ENCODE measurements around the gene CAMTA1.

The CAMTA1 gene

GRCh38 chr1:7388488-7389185, 603.4 kb downstream of the CAMTA1 start:
- Histone ChIP-seq H3K4me2 (peak overlapping the region; percentile 65), H3K27ac (peak overlapping the region; percentile 68), H3K27me3 (no peaks in the 10 kb centered on the region; the same call in 1 of the 2 replicates), H3K4me3 (no peak overlapping the region), H3K9ac (peak overlapping the region; percentile 61; the same call in 1 of the 2 replicates), H3K36me3 (no peaks in the 10 kb centered on the region), H3K9me3 (no peaks in the 10 kb centered on the region), H3K4me1 (peaks cover 23% of the 10 kb centered on the region), H4K20me1 (no peaks in the 10 kb centered on the region)
- TF ChIP-seq Cebpa-rat (IDR thresholded peaks at IDR 0.05): no peak

GRCh38 chr1:7389201-7389905, 604.1 kb downstream of the CAMTA1 start:
- no peaks in the 10 kb centered on the region; the same call in 1 of the 2 replicates for H3K27me3 ChIP-seq

GRCh38 chr1:7389906-7390603, 604.8 kb downstream of the CAMTA1 start:
- H3K36me3 ChIP-seq: no peaks in the 10 kb centered on the region
- H3K9ac ChIP-seq: peak overlapping the region; percentile 61; the same call in 1 of the 2 replicates
- H3K4me3 ChIP-seq: no peak overlapping the region
- H4K20me1 ChIP-seq: no peaks in the 10 kb centered on the region
- peak overlapping the region; percentile 65 for H3K4me2 ChIP-seq
- peak overlapping the region; percentile 68 for H3K27ac ChIP-seq
- no peak for TF ChIP-seq Cebpa-rat (IDR thresholded peaks at IDR 0.05)
- H3K27me3 ChIP-seq: no peaks in the 10 kb centered on the region; the same call in 1 of the 2 replicates
- peaks cover 23% of the 10 kb centered on the region for H3K4me1 ChIP-seq
- peaks cover 2% of the 10 kb centered on the region for H3K9me3 ChIP-seq

More at GRCh38 chr1:7389201-7389905, 604.1 kb downstream of the CAMTA1 start:
- Histone ChIP-seq H3K36me3 (no peaks in the 10 kb centered on the region), H3K27ac (peak overlapping the region; percentile 68), H3K4me1 (peaks cover 23% of the 10 kb centered on the region), H3K9ac (peak overlapping the region; percentile 61; the same call in 1 of the 2 replicates), H3K4me3 (no peak overlapping the region), H3K4me2 (peak overlapping the region; percentile 65), H3K9me3 (no peaks in the 10 kb centered on the region), H4K20me1 (no peaks in the 10 kb centered on the region)
- TF ChIP-seq Cebpa-rat (IDR thresholded peaks at IDR 0.05): no peak

- peaks cover 23% of the 10 kb centered on the region for H3K4me1 ChIP-seq
- H3K4me3 ChIP-seq: no peak overlapping the region
- H3K4me2 ChIP-seq: peak overlapping the region; percentile 65; the same call in 1 of the 2 replicates
- H4K20me1 ChIP-seq: no peaks in the 10 kb centered on the region
- no peaks in the 10 kb centered on the region for H3K36me3 ChIP-seq
- TF ChIP-seq Cebpa-rat (IDR thresholded peaks at IDR 0.05): no peak
- H3K27me3 ChIP-seq: no peaks in the 10 kb centered on the region; the same call in 1 of the 2 replicates
- H3K9me3 ChIP-seq: peaks cover 6% of the 10 kb centered on the region
- no peak overlapping the region for H3K27ac ChIP-seq
- no peak overlapping the region for H3K9ac ChIP-seq
These were observed 605.3 kb downstream of the CAMTA1 start for GRCh38 chr1:7390604-7391000.

- H3K9ac ChIP-seq: no peak overlapping the region
- H3K27ac ChIP-seq: no peak overlapping the region
- no peak overlapping the region for H3K4me3 ChIP-seq
- H3K27me3 ChIP-seq: no peaks in the 10 kb centered on the region
- H3K4me1 ChIP-seq: peaks cover 23% of the 10 kb centered on the region
- H3K4me2 ChIP-seq: no peak overlapping the region
- TF ChIP-seq Cebpa-rat (IDR thresholded peaks at IDR 0.05): no peak
- H3K36me3 ChIP-seq: no peaks in the 10 kb centered on the region
- peaks cover 12% of the 10 kb centered on the region for H3K9me3 ChIP-seq
- no peaks in the 10 kb centered on the region for H4K20me1 ChIP-seq
These were observed 607.9 kb downstream of the CAMTA1 start for GRCh38 chr1:7393136-7393535.

- H3K9ac ChIP-seq: no peak overlapping the region
- no peak overlapping the region for H3K4me3 ChIP-seq
- no peak for TF ChIP-seq Cebpa-rat (IDR thresholded peaks at IDR 0.05)
- no peaks in the 10 kb centered on the region for H3K36me3 ChIP-seq
- H3K27me3 ChIP-seq: no peaks in the 10 kb centered on the region
- H4K20me1 ChIP-seq: no peaks in the 10 kb centered on the region
- H3K4me2 ChIP-seq: no peak overlapping the region
- no peak overlapping the region for H3K27ac ChIP-seq
- H3K4me1 ChIP-seq: peaks cover 4% of the 10 kb centered on the region
- peaks cover 20% of the 10 kb centered on the region for H3K9me3 ChIP-seq
These were observed 610.0 kb downstream of the CAMTA1 start for GRCh38 chr1:7395251-7395650.

GRCh38 chr1:7398982-7399381, 613.7 kb downstream of the CAMTA1 start:
- TF ChIP-seq Cebpa-rat (IDR thresholded peaks at IDR 0.05): no peak
- no peaks in the 10 kb centered on the region for H3K4me1 ChIP-seq
- H3K36me3 ChIP-seq: no peaks in the 10 kb centered on the region
- H3K9ac ChIP-seq: no peak overlapping the region
- no peaks in the 10 kb centered on the region for H4K20me1 ChIP-seq
- no peaks in the 10 kb centered on the region for H3K27me3 ChIP-seq
- no peak overlapping the region for H3K4me2 ChIP-seq
- H3K9me3 ChIP-seq: peaks cover 20% of the 10 kb centered on the region
- H3K4me3 ChIP-seq: no peak overlapping the region
- H3K27ac ChIP-seq: no peak overlapping the region

- Histone ChIP-seq H3K4me3 (no peak overlapping the region), H3K27ac (no peak overlapping the region), H3K27me3 (no peaks in the 10 kb centered on the region), H3K9ac (no peak overlapping the region), H3K36me3 (no peaks in the 10 kb centered on the region), H4K20me1 (no peaks in the 10 kb centered on the region), H3K4me1 (no peaks in the 10 kb centered on the region), H3K4me2 (no peak overlapping the region), H3K9me3 (peaks cover 20% of the 10 kb centered on the region)
- TF ChIP-seq Cebpa-rat (IDR thresholded peaks at IDR 0.05): no peak
These were observed 614.4 kb downstream of the CAMTA1 start for GRCh38 chr1:7399514-7400125.

GRCh38 chr1:7400566-7400965, 615.3 kb downstream of the CAMTA1 start:
- Histone ChIP-seq H3K4me1 (no peaks in the 10 kb centered on the region), H3K27ac (no peak overlapping the region), H3K27me3 (no peaks in the 10 kb centered on the region), H3K9me3 (peaks cover 14% of the 10 kb centered on the region; the same call in 1 of the 2 replicates), H3K9ac (no peak overlapping the region), H3K36me3 (no peaks in the 10 kb centered on the region), H3K4me3 (no peak overlapping the region), H3K4me2 (no peak overlapping the region), H4K20me1 (no peaks in the 10 kb centered on the region)
- no peak for TF ChIP-seq Cebpa-rat (IDR thresholded peaks at IDR 0.05)
